OCI-LY3 (cell line): ENCODE measurements around the gene IER5.

Experiments
- EZH2phosphoT487 ChIP-seq: fragments of 200-600 bp; shearing (Covaris generic); IDR thresholded peaks from 2 replicates; pipeline ENCODE4 v1.6.1; 2018; ENCODE audit warnings: antibody characterized with exemption, mixed run types, low read depth
- TF ChIP-seq, protein P1 (sequence below): fragments of 200-600, 300-600 bp; sonication (generic); IDR thresholded peaks from 2 replicates; pipeline ENCODE4 v1.5.1; 2014; ENCODE audit warnings: antibody characterized with exemption, low read length, low read depth

DNA sequence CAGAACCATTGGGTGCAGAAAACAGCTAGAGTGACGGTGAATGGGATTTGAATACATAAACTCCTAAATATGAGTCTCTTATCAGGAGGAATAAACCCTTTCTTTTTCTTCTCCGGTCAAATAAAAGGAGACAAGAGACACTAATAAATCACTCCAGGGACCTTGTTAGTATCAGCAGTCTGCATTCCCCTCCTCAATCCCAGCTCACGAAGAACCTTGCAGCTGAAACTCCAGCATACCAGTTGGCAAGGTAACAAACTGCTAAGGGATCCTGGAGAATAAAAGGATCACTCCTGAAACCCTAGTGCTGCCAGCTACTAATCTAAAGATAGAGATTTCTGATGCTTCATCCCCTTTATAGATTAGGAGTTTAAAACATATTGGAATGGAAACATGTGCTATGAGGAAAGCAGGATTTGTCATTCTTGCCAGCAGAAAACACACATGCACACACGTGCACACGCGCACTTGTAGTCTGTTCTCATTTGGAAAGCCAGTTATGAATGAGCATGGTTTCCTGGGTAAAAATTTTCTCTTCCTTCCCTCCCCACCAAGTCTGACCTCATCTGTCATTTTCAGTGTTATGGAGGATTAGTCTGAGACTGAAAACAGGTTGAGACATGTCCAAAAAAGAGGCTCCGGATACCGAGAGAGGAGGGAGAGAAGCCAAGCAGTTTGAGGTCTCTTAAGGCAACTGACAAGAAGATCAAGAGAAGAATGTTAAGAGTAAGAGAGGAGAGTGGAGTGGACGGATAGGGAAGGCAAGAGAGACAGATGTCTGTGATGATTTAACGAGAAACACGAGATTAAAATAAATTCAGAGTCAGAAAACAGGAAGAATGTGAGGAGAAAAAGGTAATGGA, 10.9 kb downstream of the IER5 start:
- no peak for TF ChIP-seq EZH2phosphoT487
- TF ChIP-seq, protein P1, sequence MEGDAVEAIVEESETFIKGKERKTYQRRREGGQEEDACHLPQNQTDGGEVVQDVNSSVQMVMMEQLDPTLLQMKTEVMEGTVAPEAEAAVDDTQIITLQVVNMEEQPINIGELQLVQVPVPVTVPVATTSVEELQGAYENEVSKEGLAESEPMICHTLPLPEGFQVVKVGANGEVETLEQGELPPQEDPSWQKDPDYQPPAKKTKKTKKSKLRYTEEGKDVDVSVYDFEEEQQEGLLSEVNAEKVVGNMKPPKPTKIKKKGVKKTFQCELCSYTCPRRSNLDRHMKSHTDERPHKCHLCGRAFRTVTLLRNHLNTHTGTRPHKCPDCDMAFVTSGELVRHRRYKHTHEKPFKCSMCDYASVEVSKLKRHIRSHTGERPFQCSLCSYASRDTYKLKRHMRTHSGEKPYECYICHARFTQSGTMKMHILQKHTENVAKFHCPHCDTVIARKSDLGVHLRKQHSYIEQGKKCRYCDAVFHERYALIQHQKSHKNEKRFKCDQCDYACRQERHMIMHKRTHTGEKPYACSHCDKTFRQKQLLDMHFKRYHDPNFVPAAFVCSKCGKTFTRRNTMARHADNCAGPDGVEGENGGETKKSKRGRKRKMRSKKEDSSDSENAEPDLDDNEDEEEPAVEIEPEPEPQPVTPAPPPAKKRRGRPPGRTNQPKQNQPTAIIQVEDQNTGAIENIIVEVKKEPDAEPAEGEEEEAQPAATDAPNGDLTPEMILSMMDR, result no peak
